GM12878 (cell line): ENCODE measurements around the gene USF1. TPM values are rescaled to one million over a fixed set of nuclear protein-coding genes. Genes with fewer than 3 reads are reported as not detected.

Experiments
- BACH1 ChIP-seq: fragments of 450-650 bp; IDR thresholded peaks from 2 replicates; pipeline ENCODE4 v1.6.1; 2017; ENCODE audit warnings: mild to moderate bottlenecking, borderline replicate concordance
- CHD2 ChIP-seq: IDR thresholded peaks from 2 replicates; pipeline ENCODE4 v1.6.1; 2011; ENCODE audit warnings: low read depth, low read length, improper control_type of control experiment, borderline replicate concordance
- GABPA ChIP-seq: IDR thresholded peaks from 2 replicates; pipeline ENCODE4 v1.6.1; 2014; ENCODE audit warnings: antibody characterized with exemption, low read depth, mild to moderate bottlenecking, inconsistent platforms
- IRF4 ChIP-seq: IDR thresholded peaks from 2 replicates; pipeline ENCODE4 v1.6.1; 2011; ENCODE audit warnings: low read depth, low read length
- JUND ChIP-seq: IDR thresholded peaks from 2 replicates; pipeline ENCODE4 v1.6.1; 2012; ENCODE audit warnings: low read depth, mild to moderate bottlenecking, low read length, improper control_type of control experiment, moderate library complexity
- MTA3 ChIP-seq: IDR thresholded peaks from 2 replicates; pipeline ENCODE4 v1.6.1; 2012; ENCODE audit warnings: low read length, inconsistent platforms, borderline replicate concordance
- RAD51 ChIP-seq: fragments of 450-650 bp; IDR thresholded peaks from 2 replicates; pipeline ENCODE4 v1.6.1; 2016; ENCODE audit warnings: moderate library complexity, mild to moderate bottlenecking, inconsistent platforms
- RFX5 ChIP-seq: IDR thresholded peaks from 2 replicates; pipeline ENCODE4 v1.6.1; 2011; ENCODE audit warnings: low read depth, low read length, improper control_type of control experiment
- TCF7 ChIP-seq: IDR thresholded peaks from 2 replicates; pipeline ENCODE4 v1.6.1; 2014; ENCODE audit warnings: antibody characterized with exemption, borderline replicate concordance
- ZNF384 ChIP-seq: IDR thresholded peaks from 2 replicates; pipeline ENCODE4 v1.6.1; 2012; ENCODE audit warnings: low read depth, mild to moderate bottlenecking, low read length, improper control_type of control experiment, borderline replicate concordance
- ZSCAN29 ChIP-seq: fragments of 450-650 bp; IDR thresholded peaks from 2 replicates; pipeline ENCODE4 v1.6.1; 2017; ENCODE audit warnings: mild to moderate bottlenecking, moderate library complexity
- polyA plus RNA-seq, 11 experiments: library from polyadenylated mRNA; depleted of rRNA in 4 of 11; unstranded in 6 of 11; stranded (reverse) in 5 of 11; fragments of >200 nt; fragmentation: Nextera tagmentation in 4 of 11; fragmentation: Illumina TruSeq in 1 of 11; extraction: Ambion mirVana in 4 of 11; extraction: Trizol in 1 of 11; gene quantifications; 1 replicate in 1 of 11; 2 replicates in 10 of 11; pipeline versions ENCODE4 v1.2.1 to v1.2.3, GENCODE V29; 2011 to 2016; ENCODE audit warnings: inconsistent platforms in 2 of 11, missing spikeins in 2 of 11, low read depth in 1 of 11
- total RNA-seq, 4 experiments: library from RNA; depleted of rRNA in 3 of 4; stranded (reverse); fragments of >200 nt in 3 of 4; fragmentation: Illumina TruSeq in 1 of 4; extraction: Trizol in 1 of 4; gene quantifications; 2 replicates each; pipeline versions ENCODE4 v1.2.1 to v1.2.3, GENCODE V29; 2013 to 2021
- TF ChIP-seq, protein P1 (sequence below): IDR thresholded peaks from 2 replicates; pipeline ENCODE4 v1.6.1; 2011; ENCODE audit warnings: low read depth, mild to moderate bottlenecking, low read length, moderate library complexity, borderline replicate concordance; ENCODE audit errors: extremely low read depth
- TF ChIP-seq, protein P2 (sequence below): fragments of 450-650 bp; IDR thresholded peaks from 2 replicates; pipeline ENCODE4 v1.6.1; 2018; ENCODE audit warnings: borderline replicate concordance, mild to moderate bottlenecking; ENCODE audit not compliant: partially characterized antibody
- TF ChIP-seq, protein P3 (sequence below): fragments of 150-350 bp; IDR thresholded peaks from 2 replicates; pipeline ENCODE4 v1.6.1; 2014; ENCODE audit warnings: mild to moderate bottlenecking, low read depth, low read length

USF1 gene
- total and polyA plus RNA-seq, 10 of the 15 experiments (the other 5 are each of a cell fraction or from before 2014, with no cell fraction given) = 9.4 to 92.1 (median 53.5) TPM

DNA sequence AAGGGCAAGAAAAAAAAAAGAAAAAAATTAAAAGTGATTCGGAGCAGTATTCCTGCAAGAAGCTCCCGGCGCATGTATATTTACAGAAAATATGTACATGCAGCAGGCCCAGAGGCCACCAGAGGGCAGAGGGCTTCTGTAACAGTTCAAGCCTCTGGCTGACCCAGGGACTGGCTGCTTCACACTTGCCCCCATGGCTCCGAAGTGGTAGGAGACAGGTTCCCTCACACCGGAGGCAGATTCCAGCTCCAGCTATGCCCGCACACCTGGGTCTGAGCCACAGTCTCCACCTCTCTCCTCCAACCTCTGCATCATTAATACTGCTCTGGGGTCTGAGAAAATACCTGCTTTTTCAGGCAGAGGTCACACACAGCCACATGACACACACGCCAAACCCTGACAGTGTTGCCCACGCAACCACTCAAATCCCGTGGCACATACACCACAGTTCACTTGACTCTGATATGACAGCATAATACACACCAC is 26.2 kb upstream of the USF1 start (continued):
- TF ChIP-seq BACH1 (no peak), JUND (no peak), RAD51 (no peak), RFX5 (no peak), CHD2 (no peak), ZNF384 (no peak), MTA3 (no peak), IRF4 (no peak), GABPA (no peak), ZSCAN29 (no peak), TCF7 (no peak)
- TF ChIP-seq, protein P1, sequence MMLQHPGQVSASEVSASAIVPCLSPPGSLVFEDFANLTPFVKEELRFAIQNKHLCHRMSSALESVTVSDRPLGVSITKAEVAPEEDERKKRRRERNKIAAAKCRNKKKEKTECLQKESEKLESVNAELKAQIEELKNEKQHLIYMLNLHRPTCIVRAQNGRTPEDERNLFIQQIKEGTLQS = no peak
- TF ChIP-seq, protein P2, sequence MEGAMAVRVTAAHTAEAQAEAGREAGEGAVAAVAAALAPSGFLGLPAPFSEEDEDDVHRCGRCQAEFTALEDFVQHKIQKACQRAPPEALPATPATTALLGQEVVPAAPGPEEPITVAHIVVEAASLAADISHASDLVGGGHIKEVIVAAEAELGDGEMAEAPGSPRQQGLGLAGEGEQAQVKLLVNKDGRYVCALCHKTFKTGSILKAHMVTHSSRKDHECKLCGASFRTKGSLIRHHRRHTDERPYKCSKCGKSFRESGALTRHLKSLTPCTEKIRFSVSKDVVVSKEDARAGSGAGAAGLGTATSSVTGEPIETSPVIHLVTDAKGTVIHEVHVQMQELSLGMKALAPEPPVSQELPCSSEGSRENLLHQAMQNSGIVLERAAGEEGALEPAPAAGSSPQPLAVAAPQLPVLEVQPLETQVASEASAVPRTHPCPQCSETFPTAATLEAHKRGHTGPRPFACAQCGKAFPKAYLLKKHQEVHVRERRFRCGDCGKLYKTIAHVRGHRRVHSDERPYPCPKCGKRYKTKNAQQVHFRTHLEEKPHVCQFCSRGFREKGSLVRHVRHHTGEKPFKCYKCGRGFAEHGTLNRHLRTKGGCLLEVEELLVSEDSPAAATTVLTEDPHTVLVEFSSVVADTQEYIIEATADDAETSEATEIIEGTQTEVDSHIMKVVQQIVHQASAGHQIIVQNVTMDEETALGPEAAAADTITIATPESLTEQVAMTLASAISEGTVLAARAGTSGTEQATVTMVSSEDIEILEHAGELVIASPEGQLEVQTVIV = no peak
- TF ChIP-seq, protein P3, sequence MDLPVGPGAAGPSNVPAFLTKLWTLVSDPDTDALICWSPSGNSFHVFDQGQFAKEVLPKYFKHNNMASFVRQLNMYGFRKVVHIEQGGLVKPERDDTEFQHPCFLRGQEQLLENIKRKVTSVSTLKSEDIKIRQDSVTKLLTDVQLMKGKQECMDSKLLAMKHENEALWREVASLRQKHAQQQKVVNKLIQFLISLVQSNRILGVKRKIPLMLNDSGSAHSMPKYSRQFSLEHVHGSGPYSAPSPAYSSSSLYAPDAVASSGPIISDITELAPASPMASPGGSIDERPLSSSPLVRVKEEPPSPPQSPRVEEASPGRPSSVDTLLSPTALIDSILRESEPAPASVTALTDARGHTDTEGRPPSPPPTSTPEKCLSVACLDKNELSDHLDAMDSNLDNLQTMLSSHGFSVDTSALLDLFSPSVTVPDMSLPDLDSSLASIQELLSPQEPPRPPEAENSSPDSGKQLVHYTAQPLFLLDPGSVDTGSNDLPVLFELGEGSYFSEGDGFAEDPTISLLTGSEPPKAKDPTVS = no peak
